HG03378 (cell line): ENCODE measurements around the gene DNM3.

Experiments
- ATAC-seq: cut with Tn5 transposase; IDR thresholded peaks from one replicate; pipeline ENCODE4 v1.9.1; 2021; ENCODE audit warnings: mild to moderate bottlenecking, moderate library complexity; ENCODE audit not compliant: unreplicated experiment

DNM3 gene

GRCh38 chr1:172460887-172461315 is 619.6 kb downstream of the DNM3 start:
- no peak for ATAC-seq
